Measurements from ENCODE around the gene RFX8. TPM values are rescaled to one million over a fixed set of nuclear protein-coding genes. Genes with fewer than 3 reads are reported as not detected.

The RFX8 gene
- total and polyA plus RNA-seq, 4 experiments from 2014 or later: 1.2 to 1.3 TPM; not detected in 2

GRCh38 chr2:101361522-101361921, 113.4 kb downstream of the RFX8 start:
- intact Hi-C loops (cut with micrococcal nuclease): no loop called here
- Histone ChIP-seq H3K27me3 (ENCODE audit: insufficient read depth, low read length) (no peaks in the 10 kb centered on the region), H3K4me1 (ENCODE audit: insufficient read depth, low read length) (peaks cover 33% of the 10 kb centered on the region), H3K9me3 (ENCODE audit: control insufficient read depth in 1 of 2, low read length in 2 of 2) (no peaks in the 10 kb centered on the region), H3K4me3 (ENCODE audit: low read length in 2 of 2) (peak overlapping the region in 1 of 2 donors; percentile 46), H3K36me3 (ENCODE audit: insufficient read depth, low read length) (no peaks in the 10 kb centered on the region), H3K27ac (ENCODE audit: low read depth, low read length) (peak overlapping the region; percentile 34)
- ChIA-PET POLR2A (ENCODE audit: partially characterized antibody) (interaction anchor here (0.7 to 3.3 kb wide), 16 partner anchors 8 to 112 kb away, joined by 3 to 41 read pairs (median 6); partner anchors contain the start of genes CREG2 and RNF149), CTCF (ENCODE audit: partially characterized antibody) (interaction anchor here (0.6 to 6.7 kb wide), 23 partner anchors 8 to 349 kb away, joined by 3 to 112 read pairs (median 4); partner anchors contain the start of gene CREG2)
- Mint-ChIP-seq H3K4me1 (peaks cover 23 to 37% (median 31%) of the 10 kb centered on the region in 4 donors), H3K27me3 (no peaks in the 10 kb centered on the region), H3K36me3 (no peaks in the 10 kb centered on the region), H3K27ac (peak overlapping the region; percentile 15 to 93 (median 80)), H3K9me3 (no peaks in the 10 kb centered on the region), H3K4me3 (peak overlapping the region in 7 of 8 donors; percentile 53 to 81 (median 74))
- DNase-seq: peak in 4 of 5 donors; percentile 24 to 38 (median 35)

- intact Hi-C loops (cut with micrococcal nuclease): no loop called here
- no peak for DNase-seq
- Mint-ChIP-seq H3K9me3 (no peaks in the 10 kb centered on the region), H3K4me1 (peaks cover 23 to 37% (median 31%) of the 10 kb centered on the region in 4 donors), H3K27me3 (no peaks in the 10 kb centered on the region), H3K36me3 (no peaks in the 10 kb centered on the region), H3K4me3 (peak overlapping the region in 7 of 8 donors; percentile 53 to 81 (median 74)), H3K27ac (peak overlapping the region in 6 of 7 donors; percentile 15 to 93 (median 85))
- Histone ChIP-seq H3K9me3 (ENCODE audit: control insufficient read depth in 1 of 2, low read length in 2 of 2) (no peaks in the 10 kb centered on the region), H3K4me1 (ENCODE audit: insufficient read depth, low read length) (peaks cover 33% of the 10 kb centered on the region), H3K4me3 (ENCODE audit: low read length in 2 of 2) (peak overlapping the region in 1 of 2 donors; percentile 46), H3K36me3 (ENCODE audit: insufficient read depth, low read length) (no peaks in the 10 kb centered on the region), H3K27me3 (ENCODE audit: insufficient read depth, low read length) (no peaks in the 10 kb centered on the region), H3K27ac (ENCODE audit: low read depth, low read length) (peak overlapping the region; percentile 34)
- CTCF ChIA-PET (ENCODE audit: partially characterized antibody): interaction anchor here (0.9 to 6.7 kb wide), 14 partner anchors 9 to 211 kb away, joined by 3 to 112 read pairs (median 6); partner anchors contain the start of gene CREG2
- POLR2A ChIA-PET (ENCODE audit: partially characterized antibody): interaction anchor here (0.7 to 3.3 kb wide), 11 partner anchors 9 to 107 kb away, joined by 3 to 41 read pairs (median 8); partner anchors contain the start of gene CREG2
Measured at GRCh38 chr2:101361121-101361520, 113.8 kb downstream of the RFX8 start.

- CTCF ChIA-PET (ENCODE audit: partially characterized antibody): interaction anchor here (4.6 to 6.7 kb wide), 3 partner anchors 11 to 27 kb away, joined by 52 to 112 read pairs (median 96); partner anchors contain the start of gene CREG2
- Mint-ChIP-seq H3K4me1 (peaks cover 23 to 46% (median 33%) of the 10 kb centered on the region in 4 donors), H3K4me3 (peak overlapping the region in 2 of 8 donors; percentile 27 to 40), H3K27ac (peak overlapping the region in 2 of 7 donors; percentile 0 to 71), H3K27me3 (no peaks in the 10 kb centered on the region), H3K36me3 (no peaks in the 10 kb centered on the region), H3K9me3 (no peaks in the 10 kb centered on the region)
- Histone ChIP-seq H3K9me3 (ENCODE audit: control insufficient read depth in 1 of 2, low read length in 2 of 2) (no peaks in the 10 kb centered on the region), H3K4me3 (ENCODE audit: low read length in 2 of 2) (no peak overlapping the region), H3K27ac (ENCODE audit: low read depth, low read length) (no peak overlapping the region), H3K27me3 (ENCODE audit: insufficient read depth, low read length) (no peaks in the 10 kb centered on the region), H3K36me3 (ENCODE audit: insufficient read depth, low read length) (no peaks in the 10 kb centered on the region), H3K4me1 (ENCODE audit: insufficient read depth, low read length) (peaks cover 33% of the 10 kb centered on the region)
- POLR2A ChIA-PET (ENCODE audit: partially characterized antibody): interaction anchor here (3.3 kb wide), 1 partner anchor 10 kb away, joined by 41 read pairs; no protein-coding TSS in a partner anchor
- no peak for DNase-seq
- intact Hi-C loops (cut with micrococcal nuclease): no loop called here
Measured at GRCh38 chr2:101360232-101360631, 114.7 kb downstream of the RFX8 start.

- H3K9me3 ChIP-seq (ENCODE audit: control insufficient read depth in 1 of 2, low read length in 2 of 2): no peaks in the 10 kb centered on the region
- H3K4me1 Mint-ChIP-seq: peaks cover 23 to 46% (median 33%) of the 10 kb centered on the region in 4 donors
- POLR2A ChIA-PET (ENCODE audit: partially characterized antibody): interaction anchor here (1.0 kb wide), 1 partner anchor 9 kb away, joined by 3 read pairs; no protein-coding TSS in a partner anchor
Measured at GRCh38 chr2:101359410-101359954, 115.4 kb downstream of the RFX8 start.

GRCh38 chr2:101357376-101357775, 117.5 kb downstream of the RFX8 start:
- DNase-seq: no peak
- intact Hi-C loops (cut with micrococcal nuclease): no loop called here
- H3K4me3 Mint-ChIP-seq: no peak overlapping the region
- Histone ChIP-seq H3K27ac (ENCODE audit: low read depth, low read length) (no peak overlapping the region), H3K4me3 (ENCODE audit: low read length in 2 of 2) (no peak overlapping the region), H3K4me1 (ENCODE audit: insufficient read depth, low read length) (peaks cover 25% of the 10 kb centered on the region), H3K27me3 (ENCODE audit: insufficient read depth, low read length) (no peaks in the 10 kb centered on the region), H3K36me3 (ENCODE audit: insufficient read depth, low read length) (no peaks in the 10 kb centered on the region), H3K9me3 (ENCODE audit: control insufficient read depth in 1 of 2, low read length in 2 of 2) (no peaks in the 10 kb centered on the region)
- POLR2A ChIA-PET (ENCODE audit: partially characterized antibody): no interaction called here
- H3K9me3 Mint-ChIP-seq: no peaks in the 10 kb centered on the region
- H3K27ac Mint-ChIP-seq: peak overlapping the region in 1 of 7 donors; percentile 41
- CTCF ChIA-PET (ENCODE audit: partially characterized antibody): interaction anchor here (1.9 to 2.1 kb wide), 2 partner anchors 11 to 15 kb away, joined by 7 to 11 read pairs; no protein-coding TSS in a partner anchor
- H3K4me1 Mint-ChIP-seq: peaks cover 21 to 38% (median 26%) of the 10 kb centered on the region in 4 donors
- H3K27me3 Mint-ChIP-seq: no peaks in the 10 kb centered on the region
- no peaks in the 10 kb centered on the region for H3K36me3 Mint-ChIP-seq

More at GRCh38 chr2:101359410-101359954, 115.4 kb downstream of the RFX8 start:
- Mint-ChIP-seq H3K4me3 (no peak overlapping the region), H3K9me3 (no peaks in the 10 kb centered on the region), H3K36me3 (no peaks in the 10 kb centered on the region), H3K27me3 (no peaks in the 10 kb centered on the region), H3K27ac (no peak overlapping the region)
- intact Hi-C loops (cut with micrococcal nuclease): no loop called here
- no peak overlapping the region for H3K27ac ChIP-seq (ENCODE audit: low read depth, low read length)
- no peak overlapping the region for H3K4me3 ChIP-seq (ENCODE audit: low read length in 2 of 2)
- no peaks in the 10 kb centered on the region for H3K27me3 ChIP-seq (ENCODE audit: insufficient read depth, low read length)
- no peaks in the 10 kb centered on the region for H3K36me3 ChIP-seq (ENCODE audit: insufficient read depth, low read length)
- peaks cover 33% of the 10 kb centered on the region for H3K4me1 ChIP-seq (ENCODE audit: insufficient read depth, low read length)
- CTCF ChIA-PET (ENCODE audit: partially characterized antibody): interaction anchor here (4.6 to 6.7 kb wide), 3 partner anchors 10 to 28 kb away, joined by 52 to 112 read pairs (median 96); partner anchors contain the start of gene CREG2
- DNase-seq: no peak

- no peaks in the 10 kb centered on the region for H3K9me3 ChIP-seq (ENCODE audit: control insufficient read depth in 1 of 2, low read length in 2 of 2)
- no peaks in the 10 kb centered on the region for H3K36me3 ChIP-seq (ENCODE audit: insufficient read depth, low read length)
- POLR2A ChIA-PET (ENCODE audit: partially characterized antibody): no interaction called here
- Mint-ChIP-seq H3K4me1 (peaks cover 12 to 29% (median 18%) of the 10 kb centered on the region in 4 donors), H3K9me3 (no peaks in the 10 kb centered on the region), H3K4me3 (no peak overlapping the region), H3K27me3 (no peaks in the 10 kb centered on the region), H3K36me3 (no peaks in the 10 kb centered on the region), H3K27ac (no peak overlapping the region)
- H3K27me3 ChIP-seq (ENCODE audit: insufficient read depth, low read length): no peaks in the 10 kb centered on the region
- intact Hi-C loops (cut with micrococcal nuclease): no loop called here
- no peak overlapping the region for H3K27ac ChIP-seq (ENCODE audit: low read depth, low read length)
- CTCF ChIA-PET (ENCODE audit: partially characterized antibody): interaction anchor here (1.6 kb wide), 1 partner anchor 20 kb away, joined by 4 read pairs; no protein-coding TSS in a partner anchor
- H3K4me1 ChIP-seq (ENCODE audit: insufficient read depth, low read length): peaks cover 16% of the 10 kb centered on the region
- no peak for DNase-seq
- no peak overlapping the region for H3K4me3 ChIP-seq (ENCODE audit: low read length in 2 of 2)
Measured at GRCh38 chr2:101356521-101356920, 118.4 kb downstream of the RFX8 start.

- CTCF ChIA-PET (ENCODE audit: partially characterized antibody): interaction anchor here (1.6 to 2.5 kb wide), 2 partner anchors 14 to 20 kb away, joined by 4 to 14 read pairs; no protein-coding TSS in a partner anchor
Measured at GRCh38 chr2:101356055-101356454, 118.9 kb downstream of the RFX8 start.

More at GRCh38 chr2:101356055-101356454, 118.9 kb downstream of the RFX8 start:
- H3K4me1 ChIP-seq (ENCODE audit: insufficient read depth, low read length): peaks cover 12% of the 10 kb centered on the region
- peak overlapping the region in 1 of 7 donors; percentile 22 for H3K27ac Mint-ChIP-seq
- intact Hi-C loops (cut with micrococcal nuclease): no loop called here
- no peak overlapping the region for H3K4me3 ChIP-seq (ENCODE audit: low read length in 2 of 2)
- no peaks in the 10 kb centered on the region for H3K9me3 Mint-ChIP-seq
- H3K4me1 Mint-ChIP-seq: peaks cover 7 to 24% (median 14%) of the 10 kb centered on the region in 4 donors
- H3K4me3 Mint-ChIP-seq: no peak overlapping the region
- no peaks in the 10 kb centered on the region for H3K36me3 Mint-ChIP-seq
- no peaks in the 10 kb centered on the region for H3K9me3 ChIP-seq (ENCODE audit: control insufficient read depth in 1 of 2, low read length in 2 of 2)
- no peaks in the 10 kb centered on the region for H3K36me3 ChIP-seq (ENCODE audit: insufficient read depth, low read length)
- DNase-seq: no peak
- no peak overlapping the region for H3K27ac ChIP-seq (ENCODE audit: low read depth, low read length)
- POLR2A ChIA-PET (ENCODE audit: partially characterized antibody): no interaction called here
- no peaks in the 10 kb centered on the region for H3K27me3 Mint-ChIP-seq
- no peaks in the 10 kb centered on the region for H3K27me3 ChIP-seq (ENCODE audit: insufficient read depth, low read length)

All from CD4-positive, alpha-beta memory T cell (primary cell).